GM12878 (cell line): ENCODE data around the gene ASB3. TPM values are rescaled to one million over a fixed set of nuclear protein-coding genes. Genes with fewer than 3 reads are reported as not detected.

Experiments
- ATAC-seq: fragments of 200-7000 bp; cut with Tn5 transposase; 3 replicates; pipeline ENCODE4 v1.9.1; 2020; ENCODE audit warnings: mild to moderate bottlenecking, moderate library complexity
- BruUV-seq: library from RNA; stranded (reverse); fragments of 400-500 nt; replicated peaks from 2 replicates; lab custom pipeline; 2021; lab: Mats Ljungman, UMichigan
- CTCF ChIA-PET: fragments of 300-600 bp; sonication (Branson Sonifier 250); formaldehyde crosslinking; extraction: SDS; loops from one replicate; lab custom pipeline; 2021; ENCODE audit warnings: inconsistent platforms; lab: Yijun Ruan, JAX
- POLR2A ChIA-PET: fragments of 350-600 bp; formaldehyde crosslinking; extraction: SDS; loops from one replicate; lab custom pipeline; 2021; ENCODE audit warnings: inconsistent platforms; lab: Charles Lee
- RAD21 ChIA-PET: fragments of 300-600 bp; sonication (Branson Sonifier 250); formaldehyde crosslinking; loops from one replicate; lab custom pipeline; 2023; ENCODE audit warnings: antibody characterized with exemption; ENCODE audit not compliant: unreplicated experiment; lab: Charles Lee
- SMC1A ChIA-PET: fragments of 300-600 bp; sonication (Branson Sonifier 250); formaldehyde crosslinking; loops from one replicate; lab custom pipeline; 2023; ENCODE audit not compliant: unreplicated experiment, uncharacterized antibody; lab: Charles Lee
- DNase-seq: peaks from one replicate; pipeline ENCODE4 v3.0.0-alpha.2; 2011; ENCODE audit warnings: low read depth, low spot score
- FAIRE-seq: peaks from 3 replicates; lab custom pipeline; 2011; peaks lifted over from hg19 to GRCh38; lab: Jason Lieb, UNC
- H2AFZ ChIP-seq: 2 replicates; pipeline ENCODE4 v1.6.0; 2011; ENCODE audit warnings: low read depth, low read length, control low read depth; ENCODE audit not compliant: control insufficient read depth
- H3K27ac ChIP-seq: 2 replicates; pipeline ENCODE4 v1.5.1; 2011; ENCODE audit warnings: control low read depth; ENCODE audit not compliant: control insufficient read depth, insufficient read depth
- H3K27me3 ChIP-seq, 2 experiments: replicated peaks in 1 of 2; 2 replicates each; pipeline versions ENCODE4 v1.6.0 to v1.6.1; 2011; ENCODE audit warnings: low read length in 1 of 2; ENCODE audit not compliant: control insufficient read depth in 2 of 2, insufficient read depth in 2 of 2
- H3K36me3 ChIP-seq, 2 experiments: 2 replicates each; pipeline ENCODE4 v1.5.1; 2011; ENCODE audit warnings: low read length in 1 of 2; ENCODE audit not compliant: control insufficient read depth in 2 of 2, insufficient read depth in 2 of 2
- H3K4me1 ChIP-seq: 2 replicates; pipeline ENCODE4 v1.6.1; 2011; ENCODE audit warnings: mild to moderate bottlenecking, low read length, moderate library complexity, mixed read lengths; ENCODE audit not compliant: control insufficient read depth, insufficient read depth
- H3K4me2 ChIP-seq: 2 replicates; pipeline ENCODE4 v1.6.0; 2011; ENCODE audit warnings: control low read depth; ENCODE audit not compliant: control insufficient read depth, insufficient read depth
- H3K4me3 ChIP-seq: fragments of 200-600 bp; sonication (generic); 2 replicates; pipeline ENCODE4 v1.5.1; 2016
- H3K79me2 ChIP-seq: 2 replicates; pipeline ENCODE4 v1.6.0; 2011; ENCODE audit warnings: low read length; ENCODE audit not compliant: control insufficient read depth, insufficient read depth
- H3K9ac ChIP-seq: 2 replicates; pipeline ENCODE4 v1.8.0; 2011; ENCODE audit warnings: low read length, control low read depth, mixed read lengths; ENCODE audit not compliant: control insufficient read depth, insufficient read depth
- H3K9me3 ChIP-seq: replicated peaks from 3 replicates; pipeline ENCODE4 v1.5.1; 2011; ENCODE audit warnings: mild to moderate bottlenecking, low read length; ENCODE audit not compliant: control insufficient read depth, insufficient read depth
- H4K20me1 ChIP-seq: 2 replicates; pipeline ENCODE4 v1.6.0; 2011; ENCODE audit not compliant: control insufficient read depth, insufficient read depth
- DPF2 ChIP-seq: fragments of 450-650 bp; IDR thresholded peaks from 2 replicates; pipeline ENCODE4 v1.6.1; 2017; ENCODE audit warnings: mild to moderate bottlenecking
- ELK1 ChIP-seq: IDR thresholded peaks from 2 replicates; pipeline ENCODE4 v1.6.1; 2012; ENCODE audit warnings: low read depth, low read length, improper control_type of control experiment
- EZH2 ChIP-seq: IDR thresholded peaks from 2 replicates; pipeline ENCODE4 v1.6.1; 2012; ENCODE audit warnings: low read depth, mild to moderate bottlenecking, control low read depth, inconsistent platforms, low read length, borderline replicate concordance; ENCODE audit not compliant: control insufficient read depth
- FOS ChIP-seq: IDR thresholded peaks from 3 replicates; pipeline ENCODE4 v1.6.1; 2011; ENCODE audit warnings: borderline replicate concordance; ENCODE audit not compliant: insufficient read length; ENCODE audit errors: extremely low read depth
- FOXK2 ChIP-seq: fragments of 450-650 bp; IDR thresholded peaks from 2 replicates; pipeline ENCODE4 v1.6.1; 2017; ENCODE audit warnings: mild to moderate bottlenecking, moderate library complexity
- NBN ChIP-seq: fragments of 450-650 bp; IDR thresholded peaks from 2 replicates; pipeline ENCODE4 v1.6.1; 2016
- ZNF274 ChIP-seq: IDR thresholded peaks from one replicate; pipeline ENCODE4 v1.8.0; 2011; ENCODE audit not compliant: insufficient read length, insufficient read depth
- WGBS: methylation state at CpG from one replicate; pipeline ENCODE4 v1.1.6; 2016; ENCODE audit warnings: low lambda C conversion rate; ENCODE audit not compliant: insufficient replicate concordance, insufficient coverage; ENCODE audit errors: missing lambda C conversion rate; 5-methylcytosine and 5-hydroxymethylcytosine counted together
- in situ Hi-C: fragments of 300-500 bp; cut with MboI; formaldehyde crosslinking; loops from 9 replicates; pipeline ENCODE4 v1.14.3; 2018; ENCODE audit warnings: mixed read lengths
- intact Hi-C: fragments of 100-400 bp; cut with micrococcal nuclease; formaldehyde crosslinking; loops from one replicate; pipeline ENCODE4 v1.14.2; 2022; ENCODE audit not compliant: unreplicated experiment
- polyA plus RNA-seq, 11 experiments: library from polyadenylated mRNA; depleted of rRNA in 4 of 11; unstranded in 6 of 11; stranded (reverse) in 5 of 11; fragments of >200 nt; fragmentation: Nextera tagmentation in 4 of 11; fragmentation: Illumina TruSeq in 1 of 11; extraction: Ambion mirVana in 4 of 11; extraction: Trizol in 1 of 11; gene quantifications; 1 replicate in 1 of 11; 2 replicates in 10 of 11; pipeline versions ENCODE4 v1.2.1 to v1.2.3, GENCODE V29; 2011 to 2016; ENCODE audit warnings: inconsistent platforms in 2 of 11, missing spikeins in 2 of 11, low read depth in 1 of 11
- total RNA-seq, 4 experiments: library from RNA; depleted of rRNA in 3 of 4; stranded (reverse); fragments of >200 nt in 3 of 4; fragmentation: Illumina TruSeq in 1 of 4; extraction: Trizol in 1 of 4; gene quantifications; 2 replicates each; pipeline versions ENCODE4 v1.2.1 to v1.2.3, GENCODE V29; 2013 to 2021

ASB3 gene
- total and polyA plus RNA-seq, 10 of the 15 experiments (the other 5 are each of a cell fraction or from before 2014, with no cell fraction given) = 16.4 to 30.9 (median 22.6) TPM

- no peak for TF ChIP-seq EZH2
These were observed 4.1 kb downstream of the ASB3 start (continued) for GRCh38 chr2:53782676-53783075.

GRCh38 chr2:53780056-53780455 is 6.7 kb downstream of the ASB3 start:
- ChIA-PET SMC1A (interaction anchor here (1.0 to 6.5 kb wide), 2 partner anchors 10 to 13 kb away, joined by 3 to 44 read pairs; partner anchors contain the start of gene CHAC2), POLR2A (interaction anchor here (1.5 kb wide), 1 partner anchor 10 kb away, joined by 3 read pairs; no protein-coding TSS in a partner anchor), RAD21 (no interaction called here), CTCF (interaction anchor here (1.1 to 1.4 kb wide), 2 partner anchors 11 to 17 kb away, joined by 3 read pairs; no protein-coding TSS in a partner anchor)
- no peak for TF ChIP-seq ELK1
- no peak for TF ChIP-seq FOS
- TF ChIP-seq NBN = no peak
- no peak for TF ChIP-seq FOXK2
- no peak for TF ChIP-seq ZNF274
- TF ChIP-seq DPF2 = no peak
- Histone ChIP-seq H3K79me2 (peaks cover 54% of the 10 kb centered on the region), H4K20me1 (no peaks in the 10 kb centered on the region), H3K9me3 (no peaks in the 10 kb centered on the region; the same call in 2 of the 3 replicates), H2AFZ (no peak overlapping the region), H3K4me1 (no peaks in the 10 kb centered on the region), H3K9ac (no peak overlapping the region), H3K27ac (no peak overlapping the region), H3K27me3 (no peaks in the 10 kb centered on the region), H3K4me2 (no peak overlapping the region), H3K36me3 (peaks cover 0 to 9% of the 10 kb centered on the region in 2 experiments; a peak in 3 of 4 replicates), H3K4me3 (no peak overlapping the region)
- WGBS = 97% methylated on average over 4 of the region's 4 CpGs
- intact Hi-C loops = no loop called here
- FAIRE-seq = no peak
- in situ Hi-C loops = no loop called here
- no peak for ATAC-seq
- no TSS peak for BruUV-seq
- no peak for DNase-seq
